SH-SY5Y (cell line): ENCODE measurements around the gene SYT5.

ENCODE experiments used
- GATA2 ChIP-seq: IDR thresholded peaks from 2 replicates; pipeline ENCODE4 v1.6.1; 2011; ENCODE audit warnings: mild to moderate bottlenecking, low read depth, low read length
- GATA3 ChIP-seq: IDR thresholded peaks from 2 replicates; pipeline ENCODE4 v1.6.1; 2011; ENCODE audit warnings: low read depth, mild to moderate bottlenecking, low read length, moderate library complexity

DNA sequence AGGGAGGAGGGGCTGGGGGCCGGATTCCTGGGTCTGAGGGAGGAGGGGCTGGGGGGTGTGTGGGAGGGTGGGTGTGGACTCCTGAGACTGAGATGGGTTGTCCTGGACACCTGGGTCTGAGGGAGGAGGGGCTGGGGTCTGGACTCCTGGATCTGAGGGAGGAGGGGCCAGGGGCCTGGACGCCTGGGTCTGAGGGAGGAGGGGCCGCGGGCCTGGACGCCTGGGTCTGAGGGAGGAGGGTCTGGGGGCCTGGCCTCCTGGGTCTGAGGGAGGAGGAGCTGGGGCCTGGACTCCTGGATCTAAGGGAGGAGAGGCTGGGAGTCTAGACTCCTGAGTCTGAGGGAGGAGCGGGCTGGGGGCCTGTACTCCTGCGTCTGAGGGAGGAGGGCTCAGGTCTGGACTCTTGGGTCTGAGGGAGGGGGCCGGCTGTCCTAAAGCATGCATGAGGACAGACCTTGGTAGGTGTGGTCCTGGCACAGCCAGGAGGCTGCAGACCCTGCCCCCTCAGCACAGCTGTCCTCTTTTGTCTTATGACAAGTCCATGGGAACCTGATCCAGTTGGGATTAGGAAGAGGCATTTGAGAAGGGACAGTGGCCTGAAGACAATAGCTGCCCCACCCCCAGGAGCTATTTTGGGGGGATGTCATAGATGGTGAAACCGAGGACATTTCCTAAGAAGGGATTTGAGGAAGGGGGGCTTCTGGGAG, 32.4 kb downstream of the SYT5 start:
- TF ChIP-seq GATA2 = no peak
- TF ChIP-seq GATA3 = no peak
